MM.1S (cell line): ENCODE measurements around the gene SLC39A2.

Experiments
- DNase-seq: peaks from one replicate; pipeline ENCODE4 v3.0.0-alpha.2; 2015
- H2AFZ ChIP-seq: fragments of 300-600 bp; sonication (generic); 2 replicates; pipeline ENCODE4 v1.6.0; 2016; ENCODE audit warnings: antibody characterized with exemption, low read length
- H3F3A ChIP-seq: fragments of 300-600 bp; sonication (generic); 2 replicates; pipeline ENCODE4 v1.6.1; 2016; ENCODE audit warnings: mild to moderate bottlenecking, antibody characterized with exemption, low read length, moderate library complexity, mixed read lengths; ENCODE audit not compliant: insufficient read depth
- H3K27ac ChIP-seq: fragments of 300-600 bp; sonication (generic); 2 replicates; pipeline ENCODE4 v1.5.1; 2016; ENCODE audit warnings: mild to moderate bottlenecking, low read length
- H3K27me3 ChIP-seq: fragments of 300-600 bp; sonication (generic); replicated peaks from 2 replicates; pipeline ENCODE4 v1.6.0; 2016; ENCODE audit warnings: low read length; ENCODE audit not compliant: insufficient read depth
- H3K36me3 ChIP-seq: fragments of 300-600 bp; sonication (generic); replicated peaks from 2 replicates; pipeline ENCODE4 v1.6.1; 2016; ENCODE audit warnings: mild to moderate bottlenecking, low read length, mixed read lengths; ENCODE audit not compliant: insufficient read depth
- H3K4me1 ChIP-seq: fragments of 300-600 bp; sonication (generic); 2 replicates; pipeline ENCODE4 v1.6.1; 2016; ENCODE audit warnings: low read length, mixed read lengths
- H3K4me2 ChIP-seq: fragments of 300-600 bp; sonication (generic); 2 replicates; pipeline ENCODE4 v1.6.0; 2016; ENCODE audit warnings: low read depth, low read length
- H3K4me3 ChIP-seq: fragments of 300-600 bp; sonication (generic); 2 replicates; pipeline ENCODE4 v1.5.1; 2016; ENCODE audit warnings: low read length, mixed read lengths
- H3K79me2 ChIP-seq: fragments of 300-600 bp; sonication (generic); 2 replicates; pipeline ENCODE4 v1.6.1; 2016; ENCODE audit warnings: mixed run types, low read length, mixed read lengths
- H3K9ac ChIP-seq: fragments of 300-600 bp; sonication (generic); 2 replicates; pipeline ENCODE4 v1.6.1; 2016; ENCODE audit warnings: low read length, mixed read lengths
- H3K9me2 ChIP-seq: fragments of 300-600 bp; sonication (generic); replicated peaks from 2 replicates; pipeline ENCODE4 v1.6.1; 2016; ENCODE audit warnings: mild to moderate bottlenecking, low read length, mixed read lengths; ENCODE audit not compliant: insufficient read depth
- H3K9me3 ChIP-seq: fragments of 300-600 bp; sonication (generic); replicated peaks from 2 replicates; pipeline ENCODE4 v1.6.1; 2016; ENCODE audit warnings: mild to moderate bottlenecking, low read length, mixed read lengths; ENCODE audit not compliant: insufficient read depth
- H4K20me1 ChIP-seq: fragments of 300-600 bp; sonication (generic); 2 replicates; pipeline ENCODE4 v1.6.1; 2016; ENCODE audit warnings: mild to moderate bottlenecking, low read length, moderate library complexity, mixed read lengths; ENCODE audit not compliant: insufficient read depth
- EZH2 ChIP-seq: fragments of 300-600 bp; sonication (generic); optimal IDR thresholded peaks from 2 replicates; pipeline ENCODE3; 2017; ENCODE audit warnings: low read depth, mild to moderate bottlenecking, antibody characterized with exemption, low read length, mixed read lengths
- EZH2phosphoT487 ChIP-seq: fragments of 300-600 bp; sonication (generic); IDR thresholded peaks from 2 replicates; pipeline ENCODE4 v1.6.1; 2018; ENCODE audit warnings: antibody characterized with exemption, low read length
- TF ChIP-seq, protein P1 (sequence below): fragments of 300-600 bp; sonication (generic); IDR thresholded peaks from 2 replicates; pipeline ENCODE4 v1.5.1; 2016; ENCODE audit warnings: antibody characterized with exemption, low read length, mixed read lengths

The SLC39A2 gene

DNA sequence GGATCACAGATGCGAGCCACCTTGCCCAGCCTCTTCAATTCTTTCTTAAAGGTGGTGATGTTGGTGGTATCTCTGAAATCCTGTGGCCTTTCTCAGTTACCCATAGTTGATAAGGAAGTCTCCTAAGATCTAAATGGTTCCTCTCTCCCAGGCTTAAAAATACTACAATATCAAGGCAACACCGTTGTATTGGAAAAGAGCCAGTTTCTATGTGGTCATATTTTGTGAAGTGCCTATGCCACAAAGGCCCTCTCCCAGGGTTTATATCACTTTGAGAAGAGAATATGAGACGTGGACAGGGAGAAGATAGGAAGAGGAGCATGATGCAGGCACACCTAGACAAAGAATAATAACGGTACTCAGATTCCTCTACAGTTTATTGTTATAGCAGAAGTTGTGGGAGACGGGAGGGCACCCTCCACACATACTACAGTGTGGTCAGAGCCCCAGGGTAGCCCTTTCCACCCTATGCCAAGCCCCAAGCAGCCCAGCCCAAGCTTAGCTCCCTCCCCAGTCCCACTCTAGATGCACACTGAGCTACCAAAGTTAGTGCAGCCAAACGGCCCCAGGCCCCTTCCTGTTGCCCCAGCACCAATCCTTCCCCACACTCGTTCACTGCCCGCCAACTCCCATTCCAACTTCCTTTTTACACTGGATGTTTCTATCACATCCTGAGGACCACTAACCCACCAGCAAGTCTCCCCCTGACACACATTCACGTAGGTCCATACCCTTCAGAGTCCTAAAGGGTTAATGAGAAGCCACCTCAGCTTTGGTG, 17.5 kb downstream of the SLC39A2 start:
- Histone ChIP-seq H3K9me2 (no peaks in the 10 kb centered on the region), H2AFZ (no peak overlapping the region), H3K4me3 (no peak overlapping the region), H3K79me2 (no peaks in the 10 kb centered on the region), H3K9me3 (no peaks in the 10 kb centered on the region), H3K27ac (no peak overlapping the region), H3K9ac (no peak overlapping the region), H3K4me2 (no peak overlapping the region), H3K36me3 (no peaks in the 10 kb centered on the region), H3K27me3 (no peaks in the 10 kb centered on the region), H3K4me1 (no peaks in the 10 kb centered on the region), H3F3A (no peaks in the 10 kb centered on the region), H4K20me1 (no peaks in the 10 kb centered on the region)
- TF ChIP-seq EZH2 (no peak), EZH2phosphoT487 (no peak)
- TF ChIP-seq, protein P1, sequence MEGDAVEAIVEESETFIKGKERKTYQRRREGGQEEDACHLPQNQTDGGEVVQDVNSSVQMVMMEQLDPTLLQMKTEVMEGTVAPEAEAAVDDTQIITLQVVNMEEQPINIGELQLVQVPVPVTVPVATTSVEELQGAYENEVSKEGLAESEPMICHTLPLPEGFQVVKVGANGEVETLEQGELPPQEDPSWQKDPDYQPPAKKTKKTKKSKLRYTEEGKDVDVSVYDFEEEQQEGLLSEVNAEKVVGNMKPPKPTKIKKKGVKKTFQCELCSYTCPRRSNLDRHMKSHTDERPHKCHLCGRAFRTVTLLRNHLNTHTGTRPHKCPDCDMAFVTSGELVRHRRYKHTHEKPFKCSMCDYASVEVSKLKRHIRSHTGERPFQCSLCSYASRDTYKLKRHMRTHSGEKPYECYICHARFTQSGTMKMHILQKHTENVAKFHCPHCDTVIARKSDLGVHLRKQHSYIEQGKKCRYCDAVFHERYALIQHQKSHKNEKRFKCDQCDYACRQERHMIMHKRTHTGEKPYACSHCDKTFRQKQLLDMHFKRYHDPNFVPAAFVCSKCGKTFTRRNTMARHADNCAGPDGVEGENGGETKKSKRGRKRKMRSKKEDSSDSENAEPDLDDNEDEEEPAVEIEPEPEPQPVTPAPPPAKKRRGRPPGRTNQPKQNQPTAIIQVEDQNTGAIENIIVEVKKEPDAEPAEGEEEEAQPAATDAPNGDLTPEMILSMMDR, result no peak
- DNase-seq, result no peak

DNA sequence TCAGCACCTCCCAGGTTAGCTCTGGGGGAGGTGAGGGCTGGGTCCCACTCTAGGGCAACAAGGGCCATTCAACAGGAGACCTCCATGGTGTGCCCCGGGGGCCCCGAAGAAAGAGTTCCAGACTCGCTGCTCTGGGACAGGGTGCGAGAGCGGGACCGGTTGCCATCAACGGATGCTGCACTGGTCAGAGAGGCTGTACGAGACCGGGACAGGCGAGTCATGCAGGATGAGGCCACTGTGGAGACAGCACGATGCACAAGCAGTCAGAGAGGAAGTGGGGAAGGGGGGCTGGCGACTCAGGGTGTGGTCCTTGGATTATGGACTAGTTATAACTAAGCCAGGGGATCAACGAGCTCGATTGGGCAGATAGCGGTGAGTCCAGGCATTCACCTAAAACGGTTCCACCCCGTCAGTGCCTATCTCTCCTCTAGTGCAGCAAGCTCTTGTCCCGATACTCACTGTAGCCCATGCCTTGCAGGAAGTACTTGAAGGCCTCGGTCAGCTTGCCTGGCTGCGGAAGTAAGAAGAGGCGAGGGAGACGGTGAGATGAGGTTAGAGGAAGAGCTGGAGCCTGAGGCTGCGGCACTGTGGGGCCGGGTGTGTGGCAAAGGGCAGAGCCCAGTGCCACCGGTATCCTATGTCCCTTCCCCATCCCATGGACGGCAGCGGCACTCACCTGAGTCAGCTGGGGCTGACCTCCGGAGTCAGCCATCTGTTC, 18.6 kb downstream of the SLC39A2 start:
- no peaks in the 10 kb centered on the region for H4K20me1 ChIP-seq
- no peak for TF ChIP-seq EZH2phosphoT487
- TF ChIP-seq EZH2, result no peak
- TF ChIP-seq, protein P1, result no peak
- no peaks in the 10 kb centered on the region for H3F3A ChIP-seq
- no peak for DNase-seq
- no peaks in the 10 kb centered on the region for H3K79me2 ChIP-seq
- H3K9me3 ChIP-seq, result no peaks in the 10 kb centered on the region
- no peak overlapping the region for H2AFZ ChIP-seq
- H3K4me2 ChIP-seq, result no peak overlapping the region
- H3K9me2 ChIP-seq, result no peaks in the 10 kb centered on the region
- H3K27me3 ChIP-seq, result no peaks in the 10 kb centered on the region
- H3K36me3 ChIP-seq, result no peaks in the 10 kb centered on the region
- H3K4me1 ChIP-seq, result no peaks in the 10 kb centered on the region
- H3K4me3 ChIP-seq, result no peak overlapping the region
- no peak overlapping the region for H3K9ac ChIP-seq
- H3K27ac ChIP-seq, result no peak overlapping the region

DNA sequence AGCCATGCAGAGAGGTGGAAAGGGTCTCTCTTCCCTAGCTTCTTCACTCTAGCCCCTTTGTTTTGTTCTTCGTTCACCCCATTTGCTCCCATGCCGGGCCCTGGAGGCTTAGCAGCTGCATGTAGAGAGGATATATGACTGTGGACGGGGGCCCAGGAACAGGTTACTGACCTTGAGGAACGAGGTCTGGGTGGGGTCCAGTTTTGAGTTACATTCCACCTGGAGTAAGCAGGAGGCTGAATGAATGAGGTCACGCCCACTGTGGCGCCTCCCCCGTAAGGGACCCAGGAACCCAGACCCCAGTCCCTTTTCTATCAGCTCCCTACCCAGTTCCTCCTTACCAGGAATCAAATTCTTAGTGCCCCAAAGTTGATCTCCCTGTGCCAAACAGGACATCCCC, 19.2 kb downstream of the SLC39A2 start:
- no peaks in the 10 kb centered on the region for H3F3A ChIP-seq
- no peaks in the 10 kb centered on the region for H3K27me3 ChIP-seq
- no peaks in the 10 kb centered on the region for H3K79me2 ChIP-seq
- no peak for DNase-seq
- no peaks in the 10 kb centered on the region for H3K4me1 ChIP-seq
- no peak overlapping the region for H3K4me2 ChIP-seq
- no peak overlapping the region for H2AFZ ChIP-seq
- H4K20me1 ChIP-seq, result no peaks in the 10 kb centered on the region
- H3K27ac ChIP-seq, result no peak overlapping the region
- TF ChIP-seq EZH2phosphoT487, result no peak
- no peak for TF ChIP-seq EZH2
- TF ChIP-seq, protein P1, result no peak
- H3K36me3 ChIP-seq, result no peaks in the 10 kb centered on the region
- no peak overlapping the region for H3K9ac ChIP-seq
- H3K9me2 ChIP-seq, result no peaks in the 10 kb centered on the region
- H3K4me3 ChIP-seq, result no peak overlapping the region
- H3K9me3 ChIP-seq, result no peaks in the 10 kb centered on the region
